GM12865 (cell line): ENCODE data around the gene CDKAL1.

ENCODE experiments used
- DNase-seq: peaks from one replicate; pipeline ENCODE4 v3.0.0; 2010; ENCODE audit warnings: low read depth
- H3K4me3 ChIP-seq: 2 replicates; pipeline ENCODE4 v1.5.1; 2011; ENCODE audit warnings: mild to moderate bottlenecking, low read depth, low read length, control low read depth
- TF ChIP-seq, protein P1 (sequence below): IDR thresholded peaks from 2 replicates; pipeline ENCODE4 v1.5.1; 2011; ENCODE audit warnings: low read length, control low read depth, low read depth, inconsistent platforms; ENCODE audit not compliant: insufficient read depth; ENCODE audit errors: missing control alignments

CDKAL1 gene

DNA sequence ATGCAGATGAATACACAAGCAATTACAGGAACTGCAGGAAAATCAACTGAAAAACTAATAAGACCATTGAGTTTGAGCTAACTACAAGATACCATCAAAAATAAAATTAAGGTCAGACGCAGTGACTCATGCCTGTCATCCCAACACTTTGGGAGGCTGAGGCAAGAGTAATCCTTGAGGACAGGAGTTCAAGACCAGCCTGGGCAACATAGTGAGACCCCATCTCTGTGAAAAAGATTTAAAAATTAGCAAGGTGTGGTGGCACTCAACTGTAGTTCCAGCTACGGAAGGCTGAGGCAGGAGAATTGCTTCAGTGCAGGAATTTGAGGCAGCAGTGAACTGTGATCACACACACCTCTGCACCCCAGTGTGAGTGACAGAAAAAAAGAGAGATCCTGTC is 639.4 kb downstream of the CDKAL1 start:
- H3K4me3 ChIP-seq: no peak overlapping the region
- no peak for DNase-seq
- TF ChIP-seq, protein P1, sequence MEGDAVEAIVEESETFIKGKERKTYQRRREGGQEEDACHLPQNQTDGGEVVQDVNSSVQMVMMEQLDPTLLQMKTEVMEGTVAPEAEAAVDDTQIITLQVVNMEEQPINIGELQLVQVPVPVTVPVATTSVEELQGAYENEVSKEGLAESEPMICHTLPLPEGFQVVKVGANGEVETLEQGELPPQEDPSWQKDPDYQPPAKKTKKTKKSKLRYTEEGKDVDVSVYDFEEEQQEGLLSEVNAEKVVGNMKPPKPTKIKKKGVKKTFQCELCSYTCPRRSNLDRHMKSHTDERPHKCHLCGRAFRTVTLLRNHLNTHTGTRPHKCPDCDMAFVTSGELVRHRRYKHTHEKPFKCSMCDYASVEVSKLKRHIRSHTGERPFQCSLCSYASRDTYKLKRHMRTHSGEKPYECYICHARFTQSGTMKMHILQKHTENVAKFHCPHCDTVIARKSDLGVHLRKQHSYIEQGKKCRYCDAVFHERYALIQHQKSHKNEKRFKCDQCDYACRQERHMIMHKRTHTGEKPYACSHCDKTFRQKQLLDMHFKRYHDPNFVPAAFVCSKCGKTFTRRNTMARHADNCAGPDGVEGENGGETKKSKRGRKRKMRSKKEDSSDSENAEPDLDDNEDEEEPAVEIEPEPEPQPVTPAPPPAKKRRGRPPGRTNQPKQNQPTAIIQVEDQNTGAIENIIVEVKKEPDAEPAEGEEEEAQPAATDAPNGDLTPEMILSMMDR: no peak

DNA sequence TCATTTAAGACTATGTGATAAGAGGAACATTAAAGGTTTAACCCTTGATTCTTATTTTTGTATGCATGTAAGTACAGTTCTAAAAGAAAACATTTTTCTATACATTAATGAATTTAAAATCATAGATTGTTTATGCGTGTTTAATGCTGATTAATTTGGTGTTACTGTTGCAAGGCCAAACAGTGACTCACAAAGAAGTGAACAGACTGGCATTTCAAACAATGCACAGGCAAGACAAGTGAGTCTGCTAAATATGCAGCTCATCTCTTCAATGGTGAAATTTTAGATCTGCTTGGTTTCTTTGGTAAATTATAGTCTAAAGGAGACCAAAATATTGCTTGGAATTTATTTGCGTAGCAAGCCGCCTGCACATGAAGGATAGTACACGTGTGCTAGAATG is 641.9 kb downstream of the CDKAL1 start:
- H3K4me3 ChIP-seq: no peak overlapping the region
- TF ChIP-seq, protein P1: no peak
- DNase-seq: no peak

DNA sequence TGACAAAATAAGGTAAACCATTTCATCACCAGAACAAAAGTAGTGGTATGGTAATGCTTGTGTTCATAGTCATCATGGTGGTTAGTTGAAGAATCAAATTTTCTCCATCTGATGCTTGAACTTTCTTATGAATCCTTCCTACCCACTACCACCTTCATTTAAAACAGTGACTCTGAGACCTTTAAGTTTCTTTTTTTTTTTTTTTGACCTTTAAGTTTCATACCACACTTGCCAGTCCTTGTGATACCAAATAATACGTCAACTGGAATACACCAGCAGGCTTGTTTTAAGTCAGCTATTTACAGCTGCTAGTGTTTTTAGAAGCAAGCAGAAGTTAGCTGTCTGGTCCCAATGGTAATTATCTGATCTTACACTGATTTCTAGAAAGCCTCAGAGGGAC is 645.9 kb downstream of the CDKAL1 start:
- TF ChIP-seq, protein P1: no peak
- peak; percentile 73 for DNase-seq
- H3K4me3 ChIP-seq: no peak overlapping the region

DNA sequence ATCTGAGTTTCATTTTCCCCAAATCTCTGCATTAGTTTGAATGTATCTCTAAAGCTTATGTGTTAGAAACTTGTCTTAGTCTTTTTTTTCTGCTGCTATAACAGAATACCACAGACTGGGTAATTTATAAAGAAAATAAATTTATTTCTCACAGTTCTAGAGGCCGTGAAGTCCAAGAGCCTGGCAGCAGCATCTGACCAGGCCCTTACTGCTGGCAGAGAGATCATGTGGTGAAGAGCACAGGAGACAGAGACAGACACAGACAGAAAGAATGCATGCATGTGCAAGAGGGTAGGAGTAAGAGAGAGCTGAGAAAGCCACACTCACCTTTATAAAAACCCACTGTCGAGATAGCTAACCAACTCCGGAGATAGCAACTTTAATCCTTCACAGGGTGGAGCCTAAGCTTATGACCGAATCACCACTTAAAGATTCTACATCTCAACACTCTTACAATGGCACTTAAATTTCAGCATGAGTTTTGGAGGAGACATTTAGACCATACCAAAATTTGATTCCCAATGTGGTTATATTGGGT is 646.6 kb downstream of the CDKAL1 start:
- H3K4me3 ChIP-seq: no peak overlapping the region
- TF ChIP-seq, protein P1: no peak
- DNase-seq: no peak

DNA sequence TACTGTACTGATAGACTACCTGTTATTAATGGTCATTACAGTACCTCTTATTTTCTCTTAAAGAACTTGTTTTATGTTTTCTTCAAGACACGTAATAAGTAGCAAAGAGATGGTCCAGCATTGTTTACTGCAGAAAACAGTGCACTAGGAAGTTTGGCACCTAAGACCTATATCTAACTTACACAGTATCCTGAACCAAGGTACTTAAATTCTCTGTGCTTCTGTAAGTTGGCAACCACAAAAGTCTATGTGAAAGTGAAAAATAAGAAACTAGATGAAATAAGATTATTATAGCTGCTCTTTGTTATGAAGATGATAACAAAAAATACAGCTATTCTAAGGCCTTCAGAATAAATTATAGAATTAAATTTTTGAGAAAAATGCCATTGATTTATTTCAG is 647.6 kb downstream of the CDKAL1 start:
- TF ChIP-seq, protein P1: no peak
- no peak overlapping the region for H3K4me3 ChIP-seq
- DNase-seq: peak; percentile 53

DNA sequence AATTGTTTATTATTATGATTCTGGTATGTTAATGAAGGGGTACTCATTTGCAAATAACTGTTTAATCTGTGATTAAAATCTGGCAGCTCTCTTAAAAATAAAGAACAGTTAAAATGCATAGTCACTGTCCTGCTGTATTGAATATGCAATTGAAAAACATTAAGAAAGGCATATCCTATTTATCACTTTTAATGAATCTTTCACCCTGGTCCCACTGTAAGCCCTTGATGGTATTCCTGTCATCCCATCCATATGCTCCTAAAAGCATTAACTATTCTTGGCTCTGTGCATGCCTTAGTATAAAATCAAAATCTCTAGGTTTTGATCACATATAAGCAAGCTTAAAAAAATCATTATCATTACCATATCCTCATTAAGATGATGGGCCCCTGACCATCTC is 648.3 kb downstream of the CDKAL1 start:
- DNase-seq: no peak
- no peak overlapping the region for H3K4me3 ChIP-seq
- TF ChIP-seq, protein P1: no peak

DNA sequence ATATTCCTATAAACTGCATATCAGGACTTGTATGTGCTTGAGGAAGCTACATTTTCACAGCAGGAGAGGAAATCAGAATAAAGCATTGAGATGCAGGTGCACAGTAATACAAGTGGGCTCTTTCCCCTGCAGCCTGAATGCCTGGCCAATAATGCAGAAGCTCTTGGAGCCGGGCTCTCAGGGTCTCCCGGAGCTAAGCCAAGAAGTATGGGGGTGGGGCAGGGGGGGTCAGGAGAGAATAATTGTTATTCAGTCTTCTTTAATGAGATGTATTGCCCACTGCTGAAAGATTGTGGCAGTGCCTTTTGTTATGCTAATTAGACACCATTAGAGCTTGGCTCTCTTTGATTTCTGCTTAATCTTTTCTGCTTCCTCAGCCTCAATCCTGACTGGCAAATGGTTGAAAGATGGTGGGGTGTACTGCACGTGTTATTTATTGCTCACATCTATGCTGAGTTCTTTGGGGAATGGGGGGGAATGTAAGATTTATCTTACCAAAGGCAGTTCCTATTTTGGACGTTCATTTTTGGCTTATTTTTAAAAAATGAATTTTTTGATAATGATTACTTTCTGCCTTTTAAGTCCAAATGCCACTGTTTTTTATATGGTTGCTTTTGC is 651.7 kb downstream of the CDKAL1 start:
- TF ChIP-seq, protein P1: no peak
- no peak overlapping the region for H3K4me3 ChIP-seq
- DNase-seq: no peak
